Activated naive CD8-positive, alpha-beta T cell treated with anti-CD3 and anti-CD28 coated beads for 36 hours (primary cell): ENCODE data around the gene HS3ST3A1. TPM values are rescaled to one million over a fixed set of nuclear protein-coding genes. Genes with fewer than 3 reads are reported as not detected.

Source experiments
- DNase-seq: peaks from one replicate; pipeline ENCODE4 v3.0.0; 2021
- H3K27ac Mint-ChIP-seq: one replicate; pipeline ENCODE4 v1.8.0; 2022; ENCODE audit warnings: mild to moderate bottlenecking, moderate library complexity, mixed read lengths
- H3K27me3 Mint-ChIP-seq: one replicate; pipeline ENCODE4 v1.8.0; 2022; ENCODE audit warnings: mild to moderate bottlenecking, mixed read lengths
- H3K36me3 Mint-ChIP-seq: one replicate; pipeline ENCODE4 v1.8.0; 2021; ENCODE audit warnings: mild to moderate bottlenecking, mixed read lengths
- H3K4me1 Mint-ChIP-seq: one replicate; pipeline ENCODE4 v1.8.0; 2021; ENCODE audit warnings: mixed read lengths
- H3K4me3 Mint-ChIP-seq: one replicate; pipeline ENCODE4 v1.8.0; 2022; ENCODE audit warnings: mild to moderate bottlenecking, moderate library complexity, mixed read lengths
- H3K9me3 Mint-ChIP-seq: one replicate; pipeline ENCODE4 v1.8.0; 2022; ENCODE audit warnings: mixed read lengths
- total RNA-seq, 2 experiments: library from RNA; stranded (reverse); gene quantifications; one replicate each; pipeline ENCODE4 v1.2.3, GENCODE V29; 2021

The HS3ST3A1 gene
- total RNA-seq, 2 experiments from 2014 or later = 0.12 to 0.16 TPM

DNA sequence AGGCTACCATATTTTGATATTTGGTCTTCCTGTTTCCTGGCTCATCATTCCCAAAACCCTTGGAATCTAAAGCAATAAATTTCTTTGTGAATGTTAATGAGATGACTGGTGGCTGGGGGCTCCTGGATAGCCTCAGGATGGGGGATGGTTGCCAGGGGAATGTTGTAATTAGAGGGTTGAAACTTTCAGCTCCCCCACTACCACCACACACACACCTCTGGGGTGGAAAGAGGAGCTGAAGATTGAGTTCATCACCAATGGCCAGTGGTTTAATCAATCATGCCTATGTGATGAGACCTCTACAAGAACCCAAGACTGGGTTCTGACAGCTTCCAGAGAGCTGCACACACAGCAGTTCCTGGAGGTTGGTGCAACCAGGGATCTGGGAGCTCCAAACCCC is 59.1 kb downstream of the HS3ST3A1 start:
- Mint-ChIP-seq H3K36me3 (no peaks in the 10 kb centered on the region), H3K27me3 (peaks cover 11% of the 10 kb centered on the region), H3K27ac (no peak overlapping the region), H3K4me3 (no peak overlapping the region), H3K9me3 (no peaks in the 10 kb centered on the region), H3K4me1 (no peaks in the 10 kb centered on the region)
- DNase-seq = no peak

DNA sequence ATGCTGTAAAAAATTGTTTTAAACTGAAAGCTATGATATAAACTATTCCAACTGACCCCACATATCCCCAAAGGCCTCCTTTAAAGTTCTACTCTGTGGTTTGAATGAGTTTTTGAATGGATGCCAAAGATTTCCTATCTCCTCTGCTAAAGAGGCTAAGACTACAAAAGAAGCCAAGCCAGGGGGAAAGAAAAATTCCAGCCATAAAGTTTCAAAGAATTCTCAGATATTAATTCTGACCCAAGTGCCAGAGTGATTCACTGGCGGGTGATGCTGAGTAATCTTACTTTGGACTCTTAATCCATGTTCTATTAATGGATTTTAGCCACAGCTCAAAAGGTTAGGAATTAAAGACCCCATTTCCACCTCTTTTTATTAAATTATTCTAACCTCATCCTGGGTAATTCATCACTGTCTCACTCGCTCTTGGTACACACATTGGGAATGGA is 60.7 kb downstream of the HS3ST3A1 start:
- Mint-ChIP-seq H3K36me3 (no peaks in the 10 kb centered on the region), H3K4me3 (no peak overlapping the region), H3K9me3 (no peaks in the 10 kb centered on the region), H3K27ac (no peak overlapping the region), H3K4me1 (no peaks in the 10 kb centered on the region), H3K27me3 (peaks cover 11% of the 10 kb centered on the region)
- DNase-seq = no peak

DNA sequence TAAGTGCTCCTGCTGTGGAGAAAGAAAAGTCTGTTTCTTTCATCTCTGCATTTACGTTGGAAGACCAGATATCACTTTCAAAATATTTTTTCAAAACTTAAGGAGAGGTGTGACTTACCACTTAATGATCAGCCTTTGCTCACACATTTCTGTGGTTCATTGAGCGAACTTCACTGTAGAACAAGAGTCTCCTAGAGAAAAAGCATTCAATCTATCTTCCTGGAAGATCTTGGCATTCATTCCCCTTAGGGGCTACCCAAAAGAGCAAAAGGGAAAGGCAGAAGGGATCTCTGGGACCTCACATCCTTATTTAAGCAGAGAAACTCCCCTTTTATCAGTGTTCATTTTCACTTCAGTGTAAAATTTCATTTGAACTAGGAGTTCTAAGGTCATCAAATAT is 61.2 kb downstream of the HS3ST3A1 start:
- Mint-ChIP-seq H3K4me3 (no peak overlapping the region), H3K9me3 (no peaks in the 10 kb centered on the region), H3K36me3 (no peaks in the 10 kb centered on the region), H3K27me3 (peaks cover 11% of the 10 kb centered on the region), H3K27ac (no peak overlapping the region), H3K4me1 (no peaks in the 10 kb centered on the region)
- no peak for DNase-seq

DNA sequence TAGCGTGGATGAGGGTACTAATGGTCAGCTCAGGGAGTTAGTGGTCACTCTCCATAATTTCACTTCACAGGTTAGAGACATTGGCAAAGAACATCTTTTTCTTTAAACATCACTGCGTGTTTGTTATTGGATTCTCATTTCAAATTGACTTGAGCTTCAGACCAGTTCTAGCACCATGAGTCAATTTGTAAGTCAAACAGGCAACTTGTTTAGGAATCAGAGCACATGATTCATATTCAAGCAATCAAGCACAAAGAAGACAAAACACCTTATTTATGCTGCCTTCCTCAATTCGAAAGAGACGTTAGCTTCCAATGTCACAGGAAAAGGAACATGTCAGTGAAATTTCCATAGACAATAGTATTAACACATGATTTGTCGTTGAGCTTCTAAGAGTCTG is 62.3 kb downstream of the HS3ST3A1 start:
- Mint-ChIP-seq H3K4me3 (no peak overlapping the region), H3K27ac (no peak overlapping the region), H3K36me3 (no peaks in the 10 kb centered on the region), H3K4me1 (no peaks in the 10 kb centered on the region), H3K27me3 (peaks cover 14% of the 10 kb centered on the region), H3K9me3 (peaks cover 1% of the 10 kb centered on the region)
- no peak for DNase-seq

DNA sequence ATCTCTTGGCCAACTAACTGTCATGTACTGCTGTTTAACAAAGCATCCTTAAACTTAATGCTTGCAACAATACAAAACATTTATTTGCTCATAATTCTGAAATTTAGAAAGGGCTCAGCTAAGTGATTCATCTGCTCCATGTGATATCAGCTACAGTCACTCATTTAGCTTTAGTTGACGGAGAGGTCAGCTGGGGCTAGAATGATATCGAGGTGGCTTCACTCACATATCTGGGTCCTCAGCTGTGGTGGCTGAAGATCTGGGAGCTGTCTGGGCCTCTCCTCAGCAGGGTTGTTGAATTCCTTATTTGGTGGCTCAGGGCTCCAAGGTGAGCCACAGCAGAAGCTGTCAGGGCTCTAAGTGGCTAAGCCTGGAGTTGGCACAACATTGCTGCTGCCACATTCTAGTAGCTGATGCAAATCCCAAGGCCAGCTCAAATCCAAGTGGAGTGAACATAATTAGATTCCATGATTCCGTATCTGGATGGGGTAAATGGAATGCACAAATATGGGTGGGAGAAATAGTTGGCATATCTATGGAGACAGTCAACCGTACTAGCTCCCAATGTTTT is 62.8 kb downstream of the HS3ST3A1 start:
- no peaks in the 10 kb centered on the region for H3K36me3 Mint-ChIP-seq
- H3K27me3 Mint-ChIP-seq = peaks cover 14% of the 10 kb centered on the region
- no peaks in the 10 kb centered on the region for H3K4me1 Mint-ChIP-seq
- H3K4me3 Mint-ChIP-seq = no peak overlapping the region
- H3K27ac Mint-ChIP-seq = no peak overlapping the region
- DNase-seq = no peak
- H3K9me3 Mint-ChIP-seq = peaks cover 4% of the 10 kb centered on the region

DNA sequence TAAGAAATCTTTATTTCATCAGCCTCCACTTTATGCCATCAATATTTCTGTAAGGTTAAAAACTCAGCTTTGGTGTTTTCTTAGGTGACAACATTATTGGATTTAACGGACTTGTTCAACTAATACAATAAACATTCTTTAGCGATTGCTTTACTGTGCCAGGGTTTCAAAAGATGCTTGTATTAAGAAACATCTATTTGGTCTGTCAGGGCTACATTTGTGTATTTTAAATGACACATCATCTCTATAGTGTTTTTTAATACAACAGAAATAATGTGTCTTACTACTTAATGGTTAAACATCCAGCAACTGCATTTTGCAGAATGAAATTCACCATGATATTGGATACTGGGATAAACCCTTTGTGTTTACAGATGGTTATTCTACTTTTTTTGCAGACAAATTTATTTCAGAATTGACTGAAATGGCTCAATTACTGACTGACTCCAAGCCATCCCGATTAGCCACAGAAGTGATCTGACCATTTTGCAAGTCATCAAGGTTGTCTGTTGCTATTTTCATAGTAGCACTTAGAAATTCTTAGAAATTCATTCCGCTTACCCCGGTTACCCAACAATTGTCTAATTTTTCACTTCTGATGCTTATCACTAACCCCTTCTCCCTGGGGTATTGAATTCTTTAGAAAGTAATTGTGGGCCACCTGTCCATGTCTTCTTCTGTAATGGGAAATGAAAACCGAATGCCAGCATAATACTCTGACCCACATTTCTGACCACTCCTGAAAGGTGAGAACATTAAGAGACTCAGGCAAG is 63.7 kb downstream of the HS3ST3A1 start:
- Mint-ChIP-seq H3K4me1 (no peaks in the 10 kb centered on the region), H3K36me3 (no peaks in the 10 kb centered on the region), H3K27ac (no peak overlapping the region), H3K27me3 (peaks cover 14% of the 10 kb centered on the region), H3K9me3 (peaks cover 8% of the 10 kb centered on the region), H3K4me3 (no peak overlapping the region)
- no peak for DNase-seq

DNA sequence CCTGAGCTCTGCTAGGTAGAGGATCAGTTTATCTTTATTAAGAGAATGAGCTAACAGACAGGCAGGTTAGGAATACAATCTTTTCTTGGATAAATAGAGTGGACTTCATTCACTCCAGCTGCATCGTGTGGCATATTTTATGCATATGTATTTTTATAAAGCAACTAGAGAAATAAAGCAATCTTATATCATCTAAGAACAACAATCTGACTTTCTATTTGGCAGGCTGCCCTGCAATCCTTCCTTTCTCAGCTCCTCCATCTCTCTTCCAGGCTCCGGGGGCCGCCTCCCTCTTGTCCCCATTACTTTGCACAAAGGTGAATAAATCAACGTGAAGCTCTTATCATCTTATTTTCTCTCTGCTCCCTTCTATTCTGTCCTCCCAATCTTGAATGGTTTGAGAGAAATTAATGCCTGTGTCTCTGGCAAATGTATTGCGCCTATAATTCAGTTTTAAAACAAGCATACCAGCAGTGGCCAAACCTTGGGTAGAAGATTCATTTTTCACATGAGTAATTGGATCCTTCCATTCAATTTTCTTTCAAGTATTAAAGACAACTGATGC is 64.5 kb downstream of the HS3ST3A1 start:
- peaks cover 14% of the 10 kb centered on the region for H3K27me3 Mint-ChIP-seq
- no peaks in the 10 kb centered on the region for H3K36me3 Mint-ChIP-seq
- no peak overlapping the region for H3K4me3 Mint-ChIP-seq

DNA sequence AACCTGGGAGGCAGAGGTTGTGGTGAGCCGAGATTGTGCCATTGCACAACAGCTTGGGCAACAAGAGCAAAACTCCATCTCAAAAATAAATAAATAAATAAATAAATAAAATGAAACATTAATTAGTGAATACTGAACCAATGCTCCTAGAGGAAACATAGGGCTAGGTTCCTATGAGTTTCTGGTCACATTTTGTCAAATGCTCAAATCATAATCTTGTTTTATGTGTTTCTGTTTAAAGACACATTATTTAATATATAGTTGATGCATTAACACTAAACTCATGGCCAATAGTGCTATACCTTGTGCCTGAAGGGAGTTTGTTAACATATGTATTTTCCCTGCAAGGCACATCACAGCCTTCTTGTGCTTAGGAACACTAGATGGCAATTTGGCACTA is 66.8 kb downstream of the HS3ST3A1 start:
- H3K27me3 Mint-ChIP-seq = peaks cover 25% of the 10 kb centered on the region
- H3K4me1 Mint-ChIP-seq = no peaks in the 10 kb centered on the region
- H3K9me3 Mint-ChIP-seq = peaks cover 8% of the 10 kb centered on the region
- H3K4me3 Mint-ChIP-seq = no peak overlapping the region
- no peak overlapping the region for H3K27ac Mint-ChIP-seq
- no peak for DNase-seq
- no peaks in the 10 kb centered on the region for H3K36me3 Mint-ChIP-seq

More for the DNA sequence above, 64.5 kb downstream of the HS3ST3A1 start:
- Mint-ChIP-seq H3K4me1 (no peaks in the 10 kb centered on the region), H3K9me3 (peaks cover 8% of the 10 kb centered on the region), H3K27ac (no peak overlapping the region)
- DNase-seq = no peak

DNA sequence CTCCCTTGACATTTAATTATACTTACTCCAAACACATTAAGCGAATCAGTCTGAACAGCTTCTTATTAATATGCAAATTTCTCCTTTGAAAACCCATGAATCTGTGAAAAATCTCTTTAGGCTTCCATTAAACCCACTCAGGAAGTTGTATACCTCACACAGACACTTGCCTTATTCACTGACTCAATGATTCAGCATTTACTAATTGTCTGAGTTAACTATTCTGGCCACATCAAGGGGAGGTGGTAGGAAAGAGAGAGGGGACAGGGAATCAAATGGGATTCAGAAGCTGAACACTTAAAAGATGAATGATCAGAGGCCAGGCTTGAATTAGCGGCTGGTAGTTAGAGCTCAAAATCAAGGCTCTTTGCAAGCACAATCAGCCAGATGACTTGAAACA is 70.0 kb downstream of the HS3ST3A1 start:
- no peaks in the 10 kb centered on the region for H3K36me3 Mint-ChIP-seq
- H3K4me1 Mint-ChIP-seq = no peaks in the 10 kb centered on the region
- H3K27ac Mint-ChIP-seq = no peak overlapping the region
- H3K9me3 Mint-ChIP-seq = peaks cover 8% of the 10 kb centered on the region
- H3K27me3 Mint-ChIP-seq = peaks cover 36% of the 10 kb centered on the region
- DNase-seq = no peak
- H3K4me3 Mint-ChIP-seq = no peak overlapping the region

DNA sequence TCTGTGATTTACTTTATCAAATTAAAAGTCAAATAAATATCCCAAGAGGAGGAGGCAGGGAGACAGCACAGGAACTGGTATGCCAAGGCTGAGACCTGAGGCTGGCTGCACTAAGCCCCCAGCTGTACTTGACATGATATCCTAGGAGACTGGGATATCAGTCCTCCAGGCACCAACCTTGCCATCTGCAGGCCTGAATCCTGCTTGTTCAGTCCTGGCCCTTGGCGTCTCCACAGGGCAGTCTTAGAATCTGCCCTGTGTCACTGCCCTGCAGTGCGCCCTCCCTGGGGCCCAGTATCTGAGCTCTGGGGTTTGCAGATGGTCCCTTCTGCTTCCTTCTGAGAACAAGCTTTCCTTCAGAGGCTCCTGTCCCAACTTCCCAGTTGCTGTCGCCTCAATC is 75.9 kb downstream of the HS3ST3A1 start:
- no peaks in the 10 kb centered on the region for H3K4me1 Mint-ChIP-seq
- no peak overlapping the region for H3K27ac Mint-ChIP-seq
- DNase-seq = no peak
- H3K36me3 Mint-ChIP-seq = no peaks in the 10 kb centered on the region
- H3K4me3 Mint-ChIP-seq = no peak overlapping the region
- peaks cover 24% of the 10 kb centered on the region for H3K27me3 Mint-ChIP-seq
- no peaks in the 10 kb centered on the region for H3K9me3 Mint-ChIP-seq

DNA sequence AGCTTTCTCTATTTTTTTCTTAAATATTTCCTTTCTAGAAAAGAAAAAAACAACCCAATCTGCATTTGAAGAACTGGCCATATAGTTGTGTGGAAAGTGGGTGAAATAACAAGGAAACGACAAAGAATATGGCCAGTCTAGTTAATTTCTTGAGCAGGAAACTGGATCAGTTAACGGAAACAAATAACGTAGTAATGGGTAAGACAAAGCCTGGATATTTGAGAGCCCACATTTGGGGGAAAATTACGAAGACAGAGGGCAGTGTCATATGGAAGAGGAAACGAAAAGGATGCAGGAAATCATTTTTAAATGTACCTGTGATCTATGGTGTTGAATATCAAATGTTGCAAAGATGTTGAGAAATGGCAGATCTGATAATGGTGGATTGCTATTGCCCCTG is 78.6 kb downstream of the HS3ST3A1 start:
- Mint-ChIP-seq H3K4me3 (no peak overlapping the region), H3K36me3 (no peaks in the 10 kb centered on the region), H3K9me3 (no peaks in the 10 kb centered on the region), H3K4me1 (no peaks in the 10 kb centered on the region), H3K27me3 (peaks cover 9% of the 10 kb centered on the region), H3K27ac (no peak overlapping the region)
- no peak for DNase-seq

DNA sequence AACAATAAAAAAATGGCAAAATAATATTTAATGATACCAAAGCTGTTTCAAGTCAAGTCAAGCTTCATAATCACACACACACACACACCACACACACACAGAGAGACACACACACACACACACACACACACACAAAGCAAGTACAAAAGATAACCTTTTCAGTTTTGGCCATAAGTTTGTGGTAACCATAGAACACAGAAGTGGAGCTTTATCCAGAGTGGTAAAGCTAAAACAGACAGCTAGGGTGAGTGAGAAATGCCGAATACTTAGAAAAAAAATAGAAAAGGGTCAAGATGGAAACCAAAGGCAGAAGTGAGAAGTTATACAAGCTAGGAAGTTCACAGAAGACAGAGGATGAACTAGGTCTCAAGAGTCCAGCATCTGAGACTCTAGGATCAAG is 79.0 kb downstream of the HS3ST3A1 start:
- H3K9me3 Mint-ChIP-seq = no peaks in the 10 kb centered on the region
- H3K36me3 Mint-ChIP-seq = no peaks in the 10 kb centered on the region
- H3K4me1 Mint-ChIP-seq = no peaks in the 10 kb centered on the region
- no peak for DNase-seq
- no peak overlapping the region for H3K4me3 Mint-ChIP-seq
- H3K27ac Mint-ChIP-seq = no peak overlapping the region
- peaks cover 5% of the 10 kb centered on the region for H3K27me3 Mint-ChIP-seq

DNA sequence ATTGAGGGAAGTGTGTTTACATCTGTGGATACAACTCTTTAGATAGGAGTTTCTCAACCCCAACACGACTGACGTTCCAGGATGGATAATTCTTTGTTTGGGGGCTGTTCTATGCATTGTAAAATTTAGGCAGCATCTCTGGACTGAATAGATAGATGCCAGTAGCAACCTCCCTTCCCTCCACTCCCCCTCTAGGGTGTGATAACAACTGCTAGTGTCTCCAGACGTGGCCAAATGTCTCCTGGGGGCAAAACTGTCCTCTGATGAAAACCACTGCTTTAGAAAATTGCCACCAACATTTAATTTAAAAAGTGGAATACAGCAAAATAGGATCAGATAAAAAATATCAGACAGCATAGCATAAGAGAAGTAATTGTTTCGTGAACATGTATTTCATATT is 79.9 kb downstream of the HS3ST3A1 start:
- Mint-ChIP-seq H3K9me3 (no peaks in the 10 kb centered on the region), H3K4me3 (no peak overlapping the region), H3K27me3 (no peaks in the 10 kb centered on the region), H3K36me3 (no peaks in the 10 kb centered on the region), H3K4me1 (no peaks in the 10 kb centered on the region), H3K27ac (no peak overlapping the region)
- no peak for DNase-seq

DNA sequence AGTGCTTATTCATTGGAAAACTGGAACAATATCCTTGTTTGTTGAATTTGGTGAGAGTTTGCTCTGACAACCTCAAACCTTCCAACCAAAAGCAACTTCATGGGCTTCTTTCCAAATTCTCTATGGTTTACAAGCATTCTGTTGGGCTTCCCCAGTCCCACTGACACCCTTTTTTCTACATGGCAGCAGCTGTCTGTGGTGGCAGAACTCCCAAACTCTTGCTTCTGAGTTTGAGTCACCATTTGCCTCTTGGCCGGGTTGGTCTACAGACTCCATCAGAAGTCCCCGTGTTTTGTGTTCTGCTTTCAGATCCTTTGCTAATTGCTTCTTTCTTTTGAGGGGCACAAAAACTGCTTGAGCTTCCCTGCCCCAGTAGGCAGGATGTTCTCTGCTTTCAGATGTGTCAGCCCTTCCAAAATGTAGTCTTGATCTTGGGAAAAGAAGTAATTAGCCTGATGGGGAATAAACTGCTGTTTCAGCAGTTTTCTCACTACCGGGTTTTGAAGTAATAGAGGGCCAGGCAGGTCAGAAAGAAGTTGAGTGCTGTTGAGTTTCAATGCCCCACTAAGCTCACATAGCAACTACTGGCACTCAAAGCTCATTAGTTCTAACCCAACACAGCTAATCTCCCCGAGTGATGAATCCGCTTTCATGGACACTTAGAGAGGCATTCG is 80.7 kb downstream of the HS3ST3A1 start:
- no peak overlapping the region for H3K4me3 Mint-ChIP-seq
- H3K27me3 Mint-ChIP-seq = no peaks in the 10 kb centered on the region
- H3K9me3 Mint-ChIP-seq = no peaks in the 10 kb centered on the region
- no peaks in the 10 kb centered on the region for H3K4me1 Mint-ChIP-seq
- DNase-seq = no peak
- H3K27ac Mint-ChIP-seq = no peak overlapping the region
- no peaks in the 10 kb centered on the region for H3K36me3 Mint-ChIP-seq

DNA sequence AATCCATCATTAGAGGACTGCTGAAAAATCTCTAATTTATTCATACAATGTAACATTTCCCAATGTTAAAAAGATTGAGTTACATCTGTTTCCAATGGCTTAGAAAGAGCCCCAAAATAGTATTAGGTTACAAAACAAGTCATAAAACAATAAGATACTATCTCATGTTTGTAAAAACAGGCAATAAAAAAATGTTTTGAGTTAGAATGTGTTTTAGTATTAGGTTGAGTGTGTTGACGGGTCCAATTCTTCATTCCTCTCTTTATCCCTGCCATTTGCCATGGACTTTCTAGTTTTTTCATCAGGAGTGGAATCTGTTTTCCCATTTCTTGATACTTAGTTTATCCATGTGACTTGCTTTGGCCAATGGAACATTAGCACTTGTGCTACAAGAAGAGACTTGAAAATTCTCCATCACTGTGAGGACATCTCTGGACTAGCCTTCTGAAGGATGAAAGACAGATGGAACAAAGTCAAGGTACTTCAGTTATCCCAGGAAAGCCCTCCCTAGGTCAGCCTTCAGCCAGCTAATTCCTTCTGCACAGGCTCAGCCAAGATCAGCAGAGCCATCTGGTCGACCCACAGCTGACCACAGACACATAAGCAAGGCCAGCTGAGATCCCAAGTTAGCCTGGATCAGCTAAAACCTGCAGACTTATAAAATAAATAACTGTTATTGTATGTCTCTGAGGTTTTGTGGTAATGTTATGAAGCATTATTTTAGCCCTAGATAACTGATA is 83.3 kb downstream of the HS3ST3A1 start:
- no peaks in the 10 kb centered on the region for H3K36me3 Mint-ChIP-seq

More for the DNA sequence above, 83.3 kb downstream of the HS3ST3A1 start:
- Mint-ChIP-seq H3K4me1 (no peaks in the 10 kb centered on the region), H3K4me3 (no peak overlapping the region), H3K9me3 (no peaks in the 10 kb centered on the region), H3K27ac (no peak overlapping the region), H3K27me3 (no peaks in the 10 kb centered on the region)
- DNase-seq = no peak
